ENCODE data around the gene ZNF821. TPM values are rescaled to one million over a fixed set of nuclear protein-coding genes. Genes with fewer than 3 reads are reported as not detected.
"Not testable (repeated sequence)": the region's sequence is repeated elsewhere in the genome, so short reads cannot be mapped to it uniquely, and the experiment has no call there.

ZNF821 gene
- total RNA-seq, 1 donor from 2014 or later = 6.7 TPM

- not testable (repeated sequence) for DNase-seq (ENCODE audit: low spot score)
Observed at GRCh38 chr16:71810155-71810530, 73.8 kb downstream of the ZNF821 start.

Other genes with a start within 250 kb of the ZNF821 start
- gene PHLPP2, start 159.5 kb downstream of the ZNF821 start, total RNA-seq = 16.5 TPM
- 95.8 TPM for gene AP1G1, start 75.3 kb downstream of the ZNF821 start, total RNA-seq
- gene ATXN1L, start 38.2 kb downstream of the ZNF821 start, total RNA-seq = 44.4 TPM
- gene IST1, start 11.3 kb upstream of the ZNF821 start, total RNA-seq = 171 TPM
- gene PKD1L3, start 116.2 kb upstream of the ZNF821 start, total RNA-seq = 0.55 TPM
- 8.4 TPM for gene DHODH, start 124.6 kb upstream of the ZNF821 start, total RNA-seq
- gene HP, start 170.3 kb upstream of the ZNF821 start, total RNA-seq = 63.2 TPM
- gene HPR, start 179.0 kb upstream of the ZNF821 start, total RNA-seq = 0.48 TPM
- gene TXNL4B, start 209.4 kb upstream of the ZNF821 start, total RNA-seq = 7.7 TPM
- gene DHX38, start 209.7 kb upstream of the ZNF821 start, total RNA-seq = 53.4 TPM